Measurements from ENCODE around the gene PCDH1. TPM values are rescaled to one million over a fixed set of nuclear protein-coding genes. Genes with fewer than 3 reads are reported as not detected.
"Not testable (repeated sequence)": the region's sequence is repeated elsewhere in the genome, so short reads cannot be mapped to it uniquely, and the experiment has no call there.

Gene PCDH1
- total RNA-seq, 4 donors from 2014 or later = 92.5 to 217 (median 164) TPM

DNA sequence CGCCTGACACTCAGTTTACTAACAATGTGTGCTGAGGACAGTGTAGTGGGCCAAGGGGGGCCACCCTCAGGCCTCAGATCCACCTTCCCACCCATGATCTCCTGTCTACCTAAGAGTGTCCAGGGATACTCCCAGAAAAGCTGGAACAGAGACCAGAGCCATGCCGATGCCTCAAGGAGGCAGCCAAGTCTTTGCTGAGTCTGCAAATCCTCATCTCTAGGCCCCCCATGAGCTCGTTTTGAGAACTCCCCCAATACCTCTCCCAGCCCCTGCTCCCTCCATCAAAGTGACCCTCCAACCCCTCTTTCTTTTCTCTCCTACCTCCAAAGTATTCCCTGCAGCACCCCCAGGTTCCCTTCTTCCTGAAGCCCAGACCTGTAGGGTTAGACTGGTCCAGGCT is 53.5 kb downstream of the PCDH1 start:
- WGBS, 2 donors (ENCODE audit: low coverage in 1 of 2) = 33 to 83% methylated on average over 1 to 3 of the region's 3 CpGs
- no peaks in the 10 kb centered on the region for H3K36me3 ChIP-seq
- no peaks in the 10 kb centered on the region for H3K9me3 ChIP-seq
- TF ChIP-seq POLR2A (IDR thresholded peaks at IDR 0.05) = no peak
- no peak for TF ChIP-seq CTCF (IDR thresholded peaks at IDR 0.05)
- no peak for TF ChIP-seq EP300 (IDR thresholded peaks at IDR 0.05; ENCODE audit: low read depth)
- TF ChIP-seq POLR2AphosphoS5 (IDR thresholded peaks at IDR 0.05) = no peak
- in situ Hi-C loops (cut with MboI; ENCODE audit: low pct_ligation_motif_present in 1 of 4, low pct_unique_long_range_greater_than_20kb in 1 of 4, low sequenced_read_pairs in 3 of 4) = no loop called here
- peaks cover 6% of the 10 kb centered on the region for H3K27me3 ChIP-seq
- DNase-seq = no peak
- peaks cover 0 to 12% (median 0%) of the 10 kb centered on the region in 4 donors for H3K4me1 ChIP-seq
- intact Hi-C loops (cut with DNase I; ENCODE audit: low total_unique reads) = no loop called here
- no peak overlapping the region for H3K27ac ChIP-seq
- no peak overlapping the region for H3K4me3 ChIP-seq

GRCh38 chr5:141823056-141823455 is 55.2 kb downstream of the PCDH1 start:
- intact Hi-C loops (cut with DNase I; ENCODE audit: low total_unique reads) = no loop called here
- no peaks in the 10 kb centered on the region for H3K36me3 ChIP-seq
- DNase-seq = no peak
- peaks cover 0 to 12% (median 0%) of the 10 kb centered on the region in 4 donors for H3K4me1 ChIP-seq
- no peaks in the 10 kb centered on the region for H3K9me3 ChIP-seq
- TF ChIP-seq POLR2AphosphoS5 (IDR thresholded peaks at IDR 0.05) (no peak), EP300 (IDR thresholded peaks at IDR 0.05; ENCODE audit: low read depth) (no peak), POLR2A (IDR thresholded peaks at IDR 0.05) (no peak), CTCF (IDR thresholded peaks at IDR 0.05) (no peak)
- H3K4me3 ChIP-seq = no peak overlapping the region
- peaks cover 3% of the 10 kb centered on the region for H3K27me3 ChIP-seq
- in situ Hi-C loops (cut with MboI; ENCODE audit: low pct_ligation_motif_present in 1 of 4, low pct_unique_long_range_greater_than_20kb in 1 of 4, low sequenced_read_pairs in 3 of 4) = no loop called here
- H3K27ac ChIP-seq = peak overlapping the region in 1 of 4 donors; percentile 59
- WGBS, 2 donors (ENCODE audit: low coverage in 1 of 2) = 76 to 100% methylated on average over 1 to 3 of the region's 3 CpGs

DNA sequence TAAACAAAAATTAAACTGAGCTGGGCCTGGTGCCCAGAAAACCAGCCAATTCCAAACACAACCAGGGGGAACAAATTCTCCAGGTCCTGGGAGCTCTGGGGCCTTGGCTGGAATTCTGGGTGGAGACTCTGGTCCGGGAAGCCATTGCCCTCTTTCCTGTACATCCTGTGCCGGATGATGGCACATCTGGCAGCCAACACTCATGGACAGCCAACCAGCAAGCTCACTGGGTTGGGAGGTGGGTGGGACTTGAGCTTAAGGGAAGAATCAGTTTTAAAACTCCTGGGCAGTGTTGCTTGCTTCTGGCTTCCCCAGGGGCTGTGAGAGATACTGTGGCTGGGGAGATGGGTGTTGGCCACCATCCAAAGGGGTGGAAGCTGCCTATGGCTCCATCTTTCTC is 56.1 kb downstream of the PCDH1 start:
- Histone ChIP-seq H3K9me3 (no peaks in the 10 kb centered on the region), H3K36me3 (no peaks in the 10 kb centered on the region), H3K27ac (peak overlapping the region; percentile 38 to 65 (median 61)), H3K4me3 (no peak overlapping the region), H3K4me1 (peaks cover 0 to 12% (median 0%) of the 10 kb centered on the region in 4 donors), H3K27me3 (no peaks in the 10 kb centered on the region)
- in situ Hi-C loops (cut with MboI; ENCODE audit: low pct_ligation_motif_present in 1 of 4, low pct_unique_long_range_greater_than_20kb in 1 of 4, low sequenced_read_pairs in 3 of 4) (no loop called here), intact Hi-C loops (cut with DNase I; ENCODE audit: low total_unique reads) (no loop called here)
- WGBS, 2 donors (ENCODE audit: low coverage in 1 of 2) = 42% methylated on average over 2 of the region's 2 CpGs; no CpG with 5 or more reads in 1 of the 2 donors
- no peak for DNase-seq
- TF ChIP-seq CTCF (IDR thresholded peaks at IDR 0.05) = no peak
- peak in 1 of 3 donors; percentile 14 for TF ChIP-seq POLR2AphosphoS5 (IDR thresholded peaks at IDR 0.05)

DNA sequence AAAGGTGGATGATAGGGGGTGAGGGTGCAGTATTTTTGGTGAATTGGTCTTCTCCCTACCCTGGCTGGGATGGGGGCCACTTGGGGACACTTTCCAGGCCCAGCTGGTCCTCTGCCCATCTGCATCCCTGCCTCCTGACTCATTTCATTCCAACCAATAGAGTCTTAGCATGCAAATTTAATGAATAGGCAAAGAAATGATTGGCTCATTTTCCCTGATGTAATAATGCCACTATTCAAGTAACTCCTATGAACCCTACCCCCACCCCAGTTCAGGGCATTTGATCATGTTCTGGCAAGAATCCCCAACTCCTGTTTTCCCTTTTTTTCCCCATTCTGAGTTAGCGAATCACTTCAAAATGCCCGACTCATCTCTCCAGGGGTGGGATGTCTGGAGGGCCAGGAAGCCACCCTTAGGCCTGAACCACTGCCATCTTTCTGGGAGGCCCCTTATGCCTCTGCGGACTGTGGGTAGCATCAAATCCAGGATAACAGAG is 56.7 kb downstream of the PCDH1 start:
- no peak overlapping the region for H3K4me3 ChIP-seq
- in situ Hi-C loops (cut with MboI; ENCODE audit: low pct_ligation_motif_present in 1 of 4, low pct_unique_long_range_greater_than_20kb in 1 of 4, low sequenced_read_pairs in 3 of 4) = no loop called here
- intact Hi-C loops (cut with DNase I; ENCODE audit: low total_unique reads) = no loop called here
- no peak for DNase-seq
- H3K27me3 ChIP-seq = no peaks in the 10 kb centered on the region
- H3K9me3 ChIP-seq = no peaks in the 10 kb centered on the region
- WGBS, 2 donors (ENCODE audit: low coverage in 1 of 2) = 65 to 75% methylated on average over 2 to 3 of the region's 3 CpGs
- no peaks in the 10 kb centered on the region for H3K36me3 ChIP-seq
- TF ChIP-seq CTCF (IDR thresholded peaks at IDR 0.05) (no peak), POLR2A (IDR thresholded peaks at IDR 0.05) (no peak), POLR2AphosphoS5 (IDR thresholded peaks at IDR 0.05) (no peak)
- peaks cover 0 to 12% (median 0%) of the 10 kb centered on the region in 4 donors for H3K4me1 ChIP-seq
- peak overlapping the region; percentile 38 to 65 (median 61) for H3K27ac ChIP-seq

DNA sequence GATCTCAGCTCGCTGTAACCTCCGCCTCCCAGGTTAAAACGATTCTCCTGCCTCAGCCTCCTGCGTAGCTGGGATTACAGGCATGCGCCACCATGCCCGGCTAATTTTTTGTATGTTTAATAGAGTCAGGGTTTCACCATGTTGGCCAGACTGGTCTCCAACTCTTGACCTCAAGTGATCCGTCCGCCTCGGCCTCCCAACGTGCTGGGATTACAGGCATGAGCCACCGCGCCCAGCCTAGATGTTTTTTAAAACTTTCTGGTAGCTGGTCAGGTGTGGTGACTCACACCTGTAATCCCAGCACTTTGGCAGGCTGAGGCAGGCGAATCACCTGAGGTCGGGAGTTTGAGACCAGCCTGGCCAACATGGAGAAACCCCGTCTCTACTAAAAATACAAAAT is 57.5 kb downstream of the PCDH1 start:
- Histone ChIP-seq H3K27ac (peak overlapping the region in 1 of 4 donors; percentile 65), H3K4me1 (peaks cover 0 to 12% (median 0%) of the 10 kb centered on the region in 4 donors)
- intact Hi-C loops (cut with DNase I; ENCODE audit: low total_unique reads); H3K9me3 ChIP-seq; in situ Hi-C loops (cut with MboI; ENCODE audit: low pct_ligation_motif_present in 1 of 4, low pct_unique_long_range_greater_than_20kb in 1 of 4, low sequenced_read_pairs in 3 of 4); H3K36me3 ChIP-seq; H3K27me3 ChIP-seq; DNase-seq; H3K4me3 ChIP-seq: not testable (repeated sequence)
- 88 to 100% methylated on average over 2 to 15 of the region's 15 CpGs for WGBS, 2 donors (ENCODE audit: low coverage in 1 of 2)

Measured in transverse colon (tissue), 4 donors.